SK-N-SH treated with all-trans-retinoic acid at 6 μM for 48 hours (cell line): ENCODE measurements around the gene OR2V1.

Experiments used
- ARNTL ChIP-seq: fragments of 450-650 bp; formaldehyde crosslinking; IDR thresholded peaks from 2 replicates; pipeline ENCODE4 v1.5.0; 2020; ENCODE audit warnings: low read depth, mild to moderate bottlenecking, moderate library complexity, borderline replicate concordance
- CSDC2 ChIP-seq: fragments of 250-450 bp; sonication (Bioruptor Pico); IDR thresholded peaks from 2 replicates; pipeline ENCODE4 v1.5.0; 2020; ENCODE audit warnings: mild to moderate bottlenecking, moderate library complexity
- GLIS3 ChIP-seq: fragments of 250-450 bp; sonication (Bioruptor Pico); IDR thresholded peaks from 2 replicates; pipeline ENCODE4 v1.5.0; 2020; ENCODE audit warnings: mild to moderate bottlenecking, moderate library complexity
- ISL1 ChIP-seq: fragments of 250-450 bp; sonication (Bioruptor Pico); IDR thresholded peaks from 2 replicates; pipeline ENCODE4 v2.1.2; 2022; ENCODE audit warnings: mild to moderate bottlenecking, moderate library complexity
- OSR1 ChIP-seq: fragments of 250-450 bp; sonication (Bioruptor Pico); IDR thresholded peaks from 2 replicates; pipeline ENCODE4 v1.8.0; 2022; ENCODE audit warnings: moderate library complexity, mild to moderate bottlenecking, inconsistent platforms
- PPARA ChIP-seq: fragments of 250-450 bp; sonication (Bioruptor Pico); IDR thresholded peaks from 2 replicates; pipeline ENCODE4 v1.5.0; 2020; ENCODE audit warnings: mild to moderate bottlenecking, borderline replicate concordance
- RARB ChIP-seq: fragments of 250-450 bp; sonication (Bioruptor Pico); IDR thresholded peaks from 2 replicates; pipeline ENCODE4 v1.8.0; 2021; ENCODE audit warnings: mild to moderate bottlenecking, moderate library complexity
- ZC3H10 ChIP-seq: fragments of 250-450 bp; sonication (Bioruptor Pico); IDR thresholded peaks from 2 replicates; pipeline ENCODE4 v1.5.1; 2021; ENCODE audit warnings: mild to moderate bottlenecking, moderate library complexity
- ZFP3 ChIP-seq: fragments of 250-450 bp; sonication (Bioruptor Pico); IDR thresholded peaks from 2 replicates; pipeline ENCODE4 v1.5.0; 2020; ENCODE audit warnings: mild to moderate bottlenecking, moderate library complexity

GRCh38 chr5:181092428-181092827 lies 38.5 kb downstream of the OR2V1 start:
- TF ChIP-seq ZC3H10 (CRISPR knock-in tag): no peak
- TF ChIP-seq RARB (CRISPR knock-in tag): no peak
- TF ChIP-seq ISL1 (CRISPR knock-in tag): no peak
- TF ChIP-seq CSDC2 (CRISPR knock-in tag): no peak
- no peak for TF ChIP-seq ZFP3 (CRISPR knock-in tag)
- no peak for TF ChIP-seq ARNTL (CRISPR knock-in tag)
- no peak for TF ChIP-seq OSR1 (CRISPR knock-in tag)
- TF ChIP-seq PPARA (CRISPR knock-in tag): no peak
- no peak for TF ChIP-seq GLIS3 (CRISPR knock-in tag)
